GM12874 (cell line): Measurements from ENCODE around the gene AUP1.

ENCODE experiments used
- CTCF ChIP-seq: IDR thresholded peaks from 2 replicates; pipeline ENCODE4 v1.5.1; 2011; ENCODE audit warnings: low read depth, mild to moderate bottlenecking, control low read depth, low read length, moderate library complexity; ENCODE audit not compliant: insufficient read depth

Gene AUP1

GRCh38 chr2:74481961-74482800 lies 47.3 kb downstream of the AUP1 start:
- no peak for TF ChIP-seq CTCF

- no peak for TF ChIP-seq CTCF
Observed at GRCh38 chr2:74481431-74481830, 48.1 kb downstream of the AUP1 start.
